Femur (tissue), 1 donor: ENCODE measurements around the gene MYZAP.

ENCODE experiments used
- DNase-seq: peaks from one replicate; pipeline ENCODE4 v3.0.0-alpha.2; 2017

MYZAP gene

GRCh38 chr15:57565311-57565710 is 26.4 kb upstream of the MYZAP start:
- DNase-seq: no peak

GRCh38 chr15:57566834-57567233 is 24.9 kb upstream of the MYZAP start:
- no peak for DNase-seq

GRCh38 chr15:57567891-57568290 is 23.8 kb upstream of the MYZAP start:
- DNase-seq: no peak

GRCh38 chr15:57568299-57568698 is 23.4 kb upstream of the MYZAP start:
- no peak for DNase-seq

- no peak for DNase-seq
Measured at GRCh38 chr15:57570340-57570739, 21.4 kb upstream of the MYZAP start.

GRCh38 chr15:57570994-57571393 is 20.7 kb upstream of the MYZAP start:
- DNase-seq: no peak

- no peak for DNase-seq
Measured at GRCh38 chr15:57571725-57572124, 20.0 kb upstream of the MYZAP start.

- DNase-seq: no peak
Measured at GRCh38 chr15:57572468-57572867, 19.2 kb upstream of the MYZAP start.

GRCh38 chr15:57573151-57573550 is 18.6 kb upstream of the MYZAP start:
- no peak for DNase-seq

- no peak for DNase-seq
Measured at GRCh38 chr15:57575363-57575762, 16.3 kb upstream of the MYZAP start.

GRCh38 chr15:57578288-57578900 is 13.3 kb upstream of the MYZAP start:
- no peak for DNase-seq

- DNase-seq: no peak
Measured at GRCh38 chr15:57580428-57580827, 11.3 kb upstream of the MYZAP start.

GRCh38 chr15:57580866-57581265 is 10.8 kb upstream of the MYZAP start:
- no peak for DNase-seq

- no peak for DNase-seq
Measured at GRCh38 chr15:57582090-57582489, 9.6 kb upstream of the MYZAP start.

- no peak for DNase-seq
Measured at GRCh38 chr15:57583282-57583681, 8.4 kb upstream of the MYZAP start.

GRCh38 chr15:57583720-57584119 is 8.0 kb upstream of the MYZAP start:
- no peak for DNase-seq

GRCh38 chr15:57586661-57587424 is 4.9 kb upstream of the MYZAP start:
- DNase-seq: no peak

GRCh38 chr15:57589281-57589680 is 2.4 kb upstream of the MYZAP start:
- DNase-seq: peak; percentile 50

- peak; percentile 47 for DNase-seq
Measured at GRCh38 chr15:57589754-57590153, 1.9 kb upstream of the MYZAP start.

GRCh38 chr15:57591237-57591821 is 375 bp upstream of the MYZAP start:
- DNase-seq: no peak

- DNase-seq: no peak
Measured at GRCh38 chr15:57592426-57592825, 722 bp downstream of the MYZAP start.

GRCh38 chr15:57592836-57593420 is 1.2 kb downstream of the MYZAP start:
- DNase-seq: no peak

GRCh38 chr15:57594479-57594878 is 2.8 kb downstream of the MYZAP start:
- DNase-seq: no peak
